ENCODE measurements around the gene ABLIM2. TPM values are rescaled to one million over a fixed set of nuclear protein-coding genes. Genes with fewer than 3 reads are reported as not detected.

The ABLIM2 gene
- total and polyA plus RNA-seq, 2 of the 8 experiments (the other 6 are each of a cell fraction or from before 2014, with no cell fraction given) = 2.8 to 3.0 TPM

DNA sequence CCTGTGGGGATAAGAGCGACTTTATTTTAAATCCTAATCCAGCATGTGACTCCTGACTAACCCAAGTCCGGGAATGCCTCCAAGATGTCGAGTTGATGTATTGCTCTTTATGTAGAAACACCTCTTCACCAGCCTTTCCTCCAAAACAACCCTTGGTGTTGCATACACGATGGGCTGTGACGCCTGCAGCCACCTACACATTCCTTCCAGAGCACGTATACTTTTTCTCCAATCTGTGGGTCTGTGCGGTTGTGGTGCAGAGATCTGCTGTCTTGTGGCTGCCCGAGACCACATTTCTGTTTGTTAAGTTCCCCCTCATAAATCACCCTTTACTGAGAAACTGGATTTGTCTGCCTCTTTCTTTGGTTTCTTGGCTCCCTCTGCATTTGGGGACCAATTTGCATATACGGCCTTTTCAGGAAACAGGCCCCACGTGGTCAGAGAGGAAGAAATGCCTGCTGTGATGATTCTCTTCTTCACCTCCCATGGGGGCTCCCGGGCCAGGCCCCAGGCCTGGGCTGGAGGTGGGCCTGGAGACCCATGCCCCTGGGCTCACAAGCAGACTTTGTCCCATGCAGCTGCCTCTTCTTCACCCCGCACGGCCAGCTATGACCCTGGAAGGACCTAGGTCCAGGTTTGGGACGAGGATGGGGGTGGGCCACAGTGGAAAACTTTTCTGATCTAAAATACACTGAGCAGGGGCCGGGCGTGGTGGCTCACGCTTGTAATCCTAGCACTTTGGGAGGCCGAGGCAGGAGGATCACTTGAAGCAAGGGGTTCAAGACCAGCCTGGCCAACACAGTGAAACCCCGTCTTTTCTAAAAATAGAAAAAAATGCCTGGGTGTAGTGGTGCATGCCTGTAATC lies 197.6 kb downstream of the ABLIM2 start (continued):
- TF ChIP-seq, protein P1, sequence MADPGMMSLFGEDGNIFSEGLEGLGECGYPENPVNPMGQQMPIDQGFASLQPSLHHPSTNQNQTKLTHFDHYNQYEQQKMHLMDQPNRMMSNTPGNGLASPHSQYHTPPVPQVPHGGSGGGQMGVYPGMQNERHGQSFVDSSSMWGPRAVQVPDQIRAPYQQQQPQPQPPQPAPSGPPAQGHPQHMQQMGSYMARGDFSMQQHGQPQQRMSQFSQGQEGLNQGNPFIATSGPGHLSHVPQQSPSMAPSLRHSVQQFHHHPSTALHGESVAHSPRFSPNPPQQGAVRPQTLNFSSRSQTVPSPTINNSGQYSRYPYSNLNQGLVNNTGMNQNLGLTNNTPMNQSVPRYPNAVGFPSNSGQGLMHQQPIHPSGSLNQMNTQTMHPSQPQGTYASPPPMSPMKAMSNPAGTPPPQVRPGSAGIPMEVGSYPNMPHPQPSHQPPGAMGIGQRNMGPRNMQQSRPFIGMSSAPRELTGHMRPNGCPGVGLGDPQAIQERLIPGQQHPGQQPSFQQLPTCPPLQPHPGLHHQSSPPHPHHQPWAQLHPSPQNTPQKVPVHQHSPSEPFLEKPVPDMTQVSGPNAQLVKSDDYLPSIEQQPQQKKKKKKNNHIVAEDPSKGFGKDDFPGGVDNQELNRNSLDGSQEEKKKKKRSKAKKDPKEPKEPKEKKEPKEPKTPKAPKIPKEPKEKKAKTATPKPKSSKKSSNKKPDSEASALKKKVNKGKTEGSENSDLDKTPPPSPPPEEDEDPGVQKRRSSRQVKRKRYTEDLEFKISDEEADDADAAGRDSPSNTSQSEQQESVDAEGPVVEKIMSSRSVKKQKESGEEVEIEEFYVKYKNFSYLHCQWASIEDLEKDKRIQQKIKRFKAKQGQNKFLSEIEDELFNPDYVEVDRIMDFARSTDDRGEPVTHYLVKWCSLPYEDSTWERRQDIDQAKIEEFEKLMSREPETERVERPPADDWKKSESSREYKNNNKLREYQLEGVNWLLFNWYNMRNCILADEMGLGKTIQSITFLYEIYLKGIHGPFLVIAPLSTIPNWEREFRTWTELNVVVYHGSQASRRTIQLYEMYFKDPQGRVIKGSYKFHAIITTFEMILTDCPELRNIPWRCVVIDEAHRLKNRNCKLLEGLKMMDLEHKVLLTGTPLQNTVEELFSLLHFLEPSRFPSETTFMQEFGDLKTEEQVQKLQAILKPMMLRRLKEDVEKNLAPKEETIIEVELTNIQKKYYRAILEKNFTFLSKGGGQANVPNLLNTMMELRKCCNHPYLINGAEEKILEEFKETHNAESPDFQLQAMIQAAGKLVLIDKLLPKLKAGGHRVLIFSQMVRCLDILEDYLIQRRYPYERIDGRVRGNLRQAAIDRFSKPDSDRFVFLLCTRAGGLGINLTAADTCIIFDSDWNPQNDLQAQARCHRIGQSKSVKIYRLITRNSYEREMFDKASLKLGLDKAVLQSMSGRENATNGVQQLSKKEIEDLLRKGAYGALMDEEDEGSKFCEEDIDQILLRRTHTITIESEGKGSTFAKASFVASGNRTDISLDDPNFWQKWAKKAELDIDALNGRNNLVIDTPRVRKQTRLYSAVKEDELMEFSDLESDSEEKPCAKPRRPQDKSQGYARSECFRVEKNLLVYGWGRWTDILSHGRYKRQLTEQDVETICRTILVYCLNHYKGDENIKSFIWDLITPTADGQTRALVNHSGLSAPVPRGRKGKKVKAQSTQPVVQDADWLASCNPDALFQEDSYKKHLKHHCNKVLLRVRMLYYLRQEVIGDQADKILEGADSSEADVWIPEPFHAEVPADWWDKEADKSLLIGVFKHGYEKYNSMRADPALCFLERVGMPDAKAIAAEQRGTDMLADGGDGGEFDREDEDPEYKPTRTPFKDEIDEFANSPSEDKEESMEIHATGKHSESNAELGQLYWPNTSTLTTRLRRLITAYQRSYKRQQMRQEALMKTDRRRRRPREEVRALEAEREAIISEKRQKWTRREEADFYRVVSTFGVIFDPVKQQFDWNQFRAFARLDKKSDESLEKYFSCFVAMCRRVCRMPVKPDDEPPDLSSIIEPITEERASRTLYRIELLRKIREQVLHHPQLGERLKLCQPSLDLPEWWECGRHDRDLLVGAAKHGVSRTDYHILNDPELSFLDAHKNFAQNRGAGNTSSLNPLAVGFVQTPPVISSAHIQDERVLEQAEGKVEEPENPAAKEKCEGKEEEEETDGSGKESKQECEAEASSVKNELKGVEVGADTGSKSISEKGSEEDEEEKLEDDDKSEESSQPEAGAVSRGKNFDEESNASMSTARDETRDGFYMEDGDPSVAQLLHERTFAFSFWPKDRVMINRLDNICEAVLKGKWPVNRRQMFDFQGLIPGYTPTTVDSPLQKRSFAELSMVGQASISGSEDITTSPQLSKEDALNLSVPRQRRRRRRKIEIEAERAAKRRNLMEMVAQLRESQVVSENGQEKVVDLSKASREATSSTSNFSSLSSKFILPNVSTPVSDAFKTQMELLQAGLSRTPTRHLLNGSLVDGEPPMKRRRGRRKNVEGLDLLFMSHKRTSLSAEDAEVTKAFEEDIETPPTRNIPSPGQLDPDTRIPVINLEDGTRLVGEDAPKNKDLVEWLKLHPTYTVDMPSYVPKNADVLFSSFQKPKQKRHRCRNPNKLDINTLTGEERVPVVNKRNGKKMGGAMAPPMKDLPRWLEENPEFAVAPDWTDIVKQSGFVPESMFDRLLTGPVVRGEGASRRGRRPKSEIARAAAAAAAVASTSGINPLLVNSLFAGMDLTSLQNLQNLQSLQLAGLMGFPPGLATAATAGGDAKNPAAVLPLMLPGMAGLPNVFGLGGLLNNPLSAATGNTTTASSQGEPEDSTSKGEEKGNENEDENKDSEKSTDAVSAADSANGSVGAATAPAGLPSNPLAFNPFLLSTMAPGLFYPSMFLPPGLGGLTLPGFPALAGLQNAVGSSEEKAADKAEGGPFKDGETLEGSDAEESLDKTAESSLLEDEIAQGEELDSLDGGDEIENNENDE (IDR thresholded peaks at IDR 0.05; ENCODE audit: insufficient replicate concordance, low read length) = no peak
- TF ChIP-seq POU5F1 (IDR thresholded peaks at IDR 0.05; ENCODE audit: low read depth, low read length) (no peak), NANOG (IDR thresholded peaks at IDR 0.05; ENCODE audit: insufficient read depth, low read depth, low read length, poor library complexity, severe bottlenecking) (no peak), RFX5 (IDR thresholded peaks at IDR 0.05; ENCODE audit: borderline replicate concordance, low read depth, low read length) (no peak), CBX5 (IDR thresholded peaks at IDR 0.05; ENCODE audit: low read depth, low read length) (no peak), CTBP2 (IDR thresholded peaks at IDR 0.05; ENCODE audit: borderline replicate concordance, insufficient read depth, insufficient read length, low read length) (no peak), GABPA (IDR thresholded peaks at IDR 0.05; ENCODE audit: borderline replicate concordance, insufficient read depth, low read length) (no peak), ASH2L (IDR thresholded peaks at IDR 0.05; ENCODE audit: low read length) (no peak), RXRA (IDR thresholded peaks at IDR 0.05; ENCODE audit: insufficient read depth, low read depth, low read length) (no peak)

Data from H1 (cell line).